SK-N-SH (cell line): ENCODE results near the gene MLLT1. TPM values are rescaled to one million over a fixed set of nuclear protein-coding genes. Genes with fewer than 3 reads are reported as not detected.

Experiments used
- CTCF ChIA-PET: fragments of 300-600, 350-600 bp; formaldehyde crosslinking; extraction: SDS; loops from one replicate; lab custom pipeline; 2021; lab: Yijun Ruan, JAX
- POLR2A ChIA-PET: fragments of 350-600 bp; sonication (Branson Sonifier 250); formaldehyde crosslinking; extraction: SDS; loops from one replicate; lab custom pipeline; 2020; ENCODE audit warnings: antibody characterized with exemption, inconsistent platforms; lab: Yijun Ruan, JAX
- DNase-seq: peaks from one replicate; pipeline ENCODE4 v3.0.0; 2012
- H2AFZ ChIP-seq: fragments of 200-600 bp; sonication (generic); 2 replicates; pipeline ENCODE4 v1.8.1; 2016; ENCODE audit warnings: antibody characterized with exemption, mild to moderate bottlenecking, low read depth
- H3F3A ChIP-seq: fragments of 200-600 bp; sonication (generic); replicated peaks from 2 replicates; pipeline ENCODE3; 2016; ENCODE audit warnings: antibody characterized with exemption, mild to moderate bottlenecking; ENCODE audit not compliant: insufficient read depth
- H3K27ac ChIP-seq, 2 experiments: fragments of 200-500 bp in 1 of 2; fragments of 200-600 bp in 1 of 2; sonication (Bioruptor generic) in 1 of 2; sonication (generic), shearing (Covaris generic) in 1 of 2; 2 replicates each; pipeline versions ENCODE4 v1.5.1 to v1.6.1; 2014 to 2016; ENCODE audit warnings: low read depth in 2 of 2, inconsistent platforms in 1 of 2, low read length in 1 of 2, mild to moderate bottlenecking in 1 of 2, mixed read lengths in 1 of 2
- H3K27me3 ChIP-seq: fragments of 200-600 bp; sonication (generic), shearing (Covaris generic); 2 replicates; pipeline ENCODE4 v1.6.1; 2016; ENCODE audit warnings: mixed run types; ENCODE audit not compliant: insufficient read depth
- H3K36me3 ChIP-seq, 2 experiments: fragments of 200-500 bp in 1 of 2; fragments of 200-600 bp in 1 of 2; sonication (Bioruptor generic) in 1 of 2; sonication (generic) in 1 of 2; replicated peaks in 1 of 2; 2 replicates each; pipeline versions ENCODE3 to v1.5.1; 2014 to 2016; ENCODE audit warnings: low read length in 1 of 2, mild to moderate bottlenecking in 1 of 2; ENCODE audit not compliant: insufficient read depth in 2 of 2, control insufficient read depth in 1 of 2
- H3K4me1 ChIP-seq, 2 experiments: fragments of 200-500 bp in 1 of 2; fragments of 200-600 bp in 1 of 2; sonication (Bioruptor generic) in 1 of 2; sonication (generic), shearing (Covaris generic) in 1 of 2; 2 replicates each; pipeline versions ENCODE4 v1.5.1 to v1.6.1; 2014 to 2016; ENCODE audit warnings: low read depth in 1 of 2, low read length in 1 of 2, mixed run types in 1 of 2; ENCODE audit not compliant: insufficient read depth in 2 of 2, control insufficient read depth in 1 of 2
- H3K4me2 ChIP-seq: fragments of 200-600 bp; sonication (generic), shearing (Covaris generic); 2 replicates; pipeline ENCODE4 v1.6.1; 2017; ENCODE audit warnings: mixed run types
- H3K4me3 ChIP-seq, 2 experiments: fragments of 200-500 bp in 1 of 2; fragments of 200-600 bp in 1 of 2; sonication (Bioruptor generic) in 1 of 2; sonication (generic), shearing (Covaris generic) in 1 of 2; 2 replicates each; pipeline versions ENCODE4 v1.5.1 to v1.8.1; 2014 to 2016; ENCODE audit warnings: low read depth in 2 of 2, inconsistent platforms in 1 of 2, low read length in 1 of 2, mild to moderate bottlenecking in 1 of 2, mixed read lengths in 1 of 2, moderate library complexity in 1 of 2
- H3K79me2 ChIP-seq: fragments of 200-600 bp; sonication (generic); 2 replicates; pipeline ENCODE4 v1.8.1; 2017; ENCODE audit warnings: mild to moderate bottlenecking; ENCODE audit not compliant: insufficient read depth
- H3K9ac ChIP-seq: fragments of 200-600 bp; sonication (generic); 2 replicates; pipeline ENCODE4 v1.6.1; 2017; ENCODE audit warnings: mixed run types
- H3K9me2 ChIP-seq: fragments of 200-600 bp; sonication (generic); 2 replicates; pipeline ENCODE4 v1.6.1; 2017; ENCODE audit warnings: mixed run types
- H3K9me3 ChIP-seq: fragments of 200-600 bp; sonication (generic); 2 replicates; pipeline ENCODE4 v1.6.1; 2017; ENCODE audit warnings: mixed run types, mild to moderate bottlenecking, moderate library complexity
- H4K20me1 ChIP-seq: fragments of 200-600 bp; sonication (generic); 2 replicates; pipeline ENCODE4 v1.6.1; 2017; ENCODE audit warnings: mild to moderate bottlenecking, mixed run types; ENCODE audit not compliant: insufficient read depth
- ELF1 ChIP-seq: IDR thresholded peaks from 2 replicates; pipeline ENCODE4 v1.4.0; 2012
- EP300 ChIP-seq, 2 experiments: IDR thresholded peaks; 2 replicates each; pipeline versions ENCODE4 v1.4.0 to v1.6.1; 2012; ENCODE audit warnings: borderline replicate concordance in 1 of 2, low read depth in 1 of 2, low read length in 1 of 2
- EZH2phosphoT487 ChIP-seq: fragments of 200-600 bp; sonication (generic); IDR thresholded peaks from 2 replicates; pipeline ENCODE4 v1.6.1; 2017; ENCODE audit warnings: low read depth, mixed run types, mild to moderate bottlenecking, antibody characterized with exemption, moderate library complexity, borderline replicate concordance
- FOSL2 ChIP-seq: IDR thresholded peaks from 2 replicates; pipeline ENCODE4 v1.4.0; 2012; ENCODE audit warnings: low read depth, mild to moderate bottlenecking, moderate library complexity, borderline replicate concordance
- FOXJ3 ChIP-seq: sonication (generic); formaldehyde crosslinking; IDR thresholded peaks from 2 replicates; pipeline ENCODE4 v1.5.1; 2020; ENCODE audit warnings: mild to moderate bottlenecking, missing genetic modification reagents
- FOXM1 ChIP-seq: IDR thresholded peaks from 2 replicates; pipeline ENCODE4 v1.4.0; 2012; ENCODE audit warnings: low read depth, mild to moderate bottlenecking
- GATA2 ChIP-seq: sonication (generic); formaldehyde crosslinking; IDR thresholded peaks from 2 replicates; pipeline ENCODE4 v1.5.0; 2020; ENCODE audit warnings: mild to moderate bottlenecking, missing genetic modification reagents
- JUND ChIP-seq: IDR thresholded peaks from 2 replicates; pipeline ENCODE4 v1.4.0; 2012
- MXI1 ChIP-seq: IDR thresholded peaks from 2 replicates; pipeline ENCODE4 v1.6.1; 2012; ENCODE audit warnings: mild to moderate bottlenecking, low read depth, low read length, improper control_type of control experiment
- NRF1 ChIP-seq: IDR thresholded peaks from 2 replicates; pipeline ENCODE4 v1.6.1; 2012; ENCODE audit warnings: low read depth, mild to moderate bottlenecking, low read length
- PBX3 ChIP-seq: IDR thresholded peaks from 2 replicates; pipeline ENCODE4; 2012
- POLR2AphosphoS5 ChIP-seq: IDR thresholded peaks from 2 replicates; pipeline ENCODE4 v1.6.1; 2012; ENCODE audit warnings: low read depth, low read length
- RAD21 ChIP-seq: IDR thresholded peaks from 2 replicates; pipeline ENCODE4 v1.6.1; 2012; ENCODE audit warnings: mild to moderate bottlenecking, low read length
- RXRA ChIP-seq: IDR thresholded peaks from 2 replicates; pipeline ENCODE4 v1.4.0; 2012; ENCODE audit warnings: low read depth, mild to moderate bottlenecking, borderline replicate concordance
- SIN3A ChIP-seq: IDR thresholded peaks from 2 replicates; pipeline ENCODE4 v1.6.1; 2012; ENCODE audit warnings: low read depth, mild to moderate bottlenecking, low read length, moderate library complexity, borderline replicate concordance
- SMC3 ChIP-seq: IDR thresholded peaks from 2 replicates; pipeline ENCODE4 v1.6.1; 2012; ENCODE audit warnings: low read depth, low read length, improper control_type of control experiment
- TAF1 ChIP-seq: IDR thresholded peaks from 2 replicates; pipeline ENCODE4 v1.6.1; 2012; ENCODE audit warnings: low read depth, mild to moderate bottlenecking, low read length, moderate library complexity, borderline replicate concordance
- TEAD4 ChIP-seq: IDR thresholded peaks from 2 replicates; pipeline ENCODE4 v1.4.0; 2012; ENCODE audit warnings: mild to moderate bottlenecking, borderline replicate concordance; ENCODE audit not compliant: insufficient read depth
- YY1 ChIP-seq: IDR thresholded peaks from 2 replicates; pipeline ENCODE4 v1.4.0; 2012; ENCODE audit warnings: low read depth, mild to moderate bottlenecking
- ZBTB33 ChIP-seq: IDR thresholded peaks from 2 replicates; pipeline ENCODE4 v1.4.0; 2012; ENCODE audit warnings: low read depth, borderline replicate concordance
- WGBS: methylation state at CpG from one replicate; pipeline ENCODE4 v1.1.6; 2017; ENCODE audit warnings: low lambda C conversion rate; 5-methylcytosine and 5-hydroxymethylcytosine counted together
- polyA plus RNA-seq, 3 experiments: library from polyadenylated mRNA; depleted of rRNA; stranded (reverse); fragments of >200 nt; gene quantifications; 2 replicates each; pipeline ENCODE4 v1.2.3, GENCODE V29; 2012

The MLLT1 gene
- polyA plus RNA-seq, 1 of the 3 experiments (the other 2 are of a cell fraction), result 19.0 TPM

GRCh38 chr19:6224308-6224675, 55.5 kb downstream of the MLLT1 start:
- ChIA-PET POLR2A (interaction anchor here (0.6 kb wide), 1 partner anchor 70 kb away, joined by 3 read pairs; no protein-coding TSS in a partner anchor), CTCF (interaction anchor here (1.2 kb wide), 1 partner anchor 13 kb away, joined by 3 read pairs; no protein-coding TSS in a partner anchor)
- no peak overlapping the region for H2AFZ ChIP-seq

GRCh38 chr19:6223461-6224307, 56.1 kb downstream of the MLLT1 start:
- Histone ChIP-seq H3K4me3 (no peak overlapping the region), H3K4me2 (no peak overlapping the region), H3K27ac (peak overlapping the region in 1 of 2 experiments; percentile 16; a peak in 1 of 4 replicates), H3K9me3 (no peaks in the 10 kb centered on the region), H3K27me3 (no peaks in the 10 kb centered on the region), H3K36me3 (peaks cover 0 to 31% of the 10 kb centered on the region in 2 experiments), H3F3A (no peaks in the 10 kb centered on the region), H3K9ac (no peak overlapping the region), H3K9me2 (no peaks in the 10 kb centered on the region), H3K79me2 (peaks cover 15% of the 10 kb centered on the region; the same call in 1 of the 2 replicates), H4K20me1 (peaks cover 6% of the 10 kb centered on the region; the same call in 1 of the 2 replicates), H2AFZ (no peak overlapping the region), H3K4me1 (peaks cover 0 to 23% of the 10 kb centered on the region in 2 experiments; a peak in 1 of 4 replicates)
- WGBS, result 76% methylated on average over 9 of the region's 18 CpGs
- POLR2A ChIA-PET, result interaction anchor here (0.6 kb wide), 1 partner anchor 71 kb away, joined by 3 read pairs; no protein-coding TSS in a partner anchor
- TF ChIP-seq MXI1, result no peak
- no peak for TF ChIP-seq PBX3
- TF ChIP-seq FOXJ3 (CRISPR knock-in tag), result no peak
- TF ChIP-seq TEAD4, result no peak
- TF ChIP-seq RAD21, result no peak
- TF ChIP-seq RXRA, result no peak
- TF ChIP-seq ZBTB33, result no peak
- TF ChIP-seq SIN3A, result no peak
- no peak for TF ChIP-seq JUND
- no peak for DNase-seq
- CTCF ChIA-PET, result interaction anchor here (1.2 to 1.6 kb wide), 4 partner anchors 14 to 175 kb away, joined by 3 to 8 read pairs (median 5); no protein-coding TSS in a partner anchor

More at GRCh38 chr19:6224308-6224675, 55.5 kb downstream of the MLLT1 start:
- Histone ChIP-seq H3K27ac (peak overlapping the region in 1 of 2 experiments; percentile 16; a peak in 1 of 4 replicates), H3K9me2 (no peaks in the 10 kb centered on the region), H3K9ac (no peak overlapping the region), H4K20me1 (0 out of 2 replicates have a peak, but pooled peaks cover 7% of the 10 kb centered on the region), H3K4me3 (no peak overlapping the region), H3K9me3 (no peaks in the 10 kb centered on the region), H3K4me2 (no peak overlapping the region), H3K27me3 (no peaks in the 10 kb centered on the region), H3F3A (no peaks in the 10 kb centered on the region), H3K36me3 (peaks cover 0 to 31% of the 10 kb centered on the region in 2 experiments), H3K4me1 (peaks cover 0 to 17% of the 10 kb centered on the region in 2 experiments; a peak in 1 of 4 replicates), H3K79me2 (peaks cover 18% of the 10 kb centered on the region; the same call in 1 of the 2 replicates)
- DNase-seq, result no peak
- no peak for TF ChIP-seq TEAD4
- TF ChIP-seq SMC3, result no peak
- TF ChIP-seq YY1, result no peak
- no peak for TF ChIP-seq FOXM1
- TF ChIP-seq ELF1, result no peak
- no peak for TF ChIP-seq EP300 (IDR thresholded peaks at IDR 0.05; ENCODE audit: borderline replicate concordance in 1 of 2, low read depth in 1 of 2, low read length in 1 of 2)
- no peak for TF ChIP-seq GATA2 (CRISPR knock-in tag)
- TF ChIP-seq RAD21, result no peak
- TF ChIP-seq TAF1, result no peak
- TF ChIP-seq NRF1, result no peak
- TF ChIP-seq JUND, result no peak
- TF ChIP-seq POLR2AphosphoS5, result no peak
- TF ChIP-seq SIN3A, result no peak
- no peak for TF ChIP-seq EZH2phosphoT487
- TF ChIP-seq FOSL2, result no peak
- WGBS, result 88% methylated on average over 1 of the region's 4 CpGs
